Neural cell (in vitro differentiated cells): ENCODE measurements around the gene MTR.

Experiments used
- CTCF ChIP-seq: fragments of 450-650 bp; IDR thresholded peaks from 2 replicates; pipeline ENCODE4 v1.5.1; 2014; ENCODE audit warnings: antibody characterized with exemption, mild to moderate bottlenecking, moderate library complexity; ENCODE audit not compliant: poor library complexity, severe bottlenecking
- EP300 ChIP-seq: fragments of 450-650 bp; conservative IDR thresholded peaks from 2 replicates; pipeline ENCODE4 v1.6.1; 2014; ENCODE audit warnings: antibody characterized with exemption, mild to moderate bottlenecking, moderate library complexity; ENCODE audit not compliant: poor library complexity, severe bottlenecking
- EZH2 ChIP-seq: fragments of 200-600, 300-800 bp; shearing (Covaris generic), sonication (generic); IDR thresholded peaks from 2 replicates; pipeline ENCODE4 v1.6.1; 2014; ENCODE audit warnings: antibody characterized with exemption, low read length, borderline replicate concordance, mild to moderate bottlenecking; ENCODE audit not compliant: insufficient read depth, poor library complexity, severe bottlenecking
- POLR2AphosphoS5 ChIP-seq: IDR thresholded peaks from 2 replicates; pipeline ENCODE4 v1.6.1; 2012
- REST ChIP-seq: IDR thresholded peaks from 2 replicates; pipeline ENCODE4 v1.6.1; 2012; ENCODE audit warnings: borderline replicate concordance

GRCh38 chr1:236761397-236762132, 33.5 kb upstream of the MTR start:
- TF ChIP-seq CTCF (no peak), EZH2 (no peak), REST (no peak), EP300 (no peak), POLR2AphosphoS5 (no peak)
